GM12873 (cell line): ENCODE results near the gene CHRND.

Source experiments
- CTCF ChIP-seq: IDR thresholded peaks from 2 replicates; pipeline ENCODE4 v1.5.1; 2012; ENCODE audit warnings: low read depth, mild to moderate bottlenecking, moderate library complexity, low read length, control low read depth; ENCODE audit not compliant: insufficient read depth; ENCODE audit errors: missing control alignments

CHRND gene

DNA sequence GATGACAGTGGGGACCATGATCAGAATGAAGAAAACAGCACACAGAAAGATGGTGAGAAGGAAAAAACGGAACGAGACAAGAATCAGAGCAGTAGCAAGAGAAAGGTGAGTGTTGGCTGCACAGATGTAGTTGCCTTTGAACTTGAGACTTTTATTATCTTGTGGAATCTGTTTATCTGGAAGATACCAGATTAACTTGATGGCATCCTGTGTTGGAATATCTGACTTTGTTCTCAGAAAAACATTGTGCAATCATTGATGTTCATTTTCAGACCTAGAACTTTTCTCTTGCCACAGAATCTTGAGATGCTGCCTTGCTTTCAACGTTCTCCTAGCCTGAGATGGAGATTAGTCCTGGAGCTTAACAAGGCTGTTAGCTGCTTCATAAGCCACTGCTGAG lies 30.5 kb downstream of the CHRND start:
- no peak for TF ChIP-seq CTCF

- TF ChIP-seq CTCF: no peak
Measured at GRCh38 chr2:232562515-232563151, 36.7 kb downstream of the CHRND start.

DNA sequence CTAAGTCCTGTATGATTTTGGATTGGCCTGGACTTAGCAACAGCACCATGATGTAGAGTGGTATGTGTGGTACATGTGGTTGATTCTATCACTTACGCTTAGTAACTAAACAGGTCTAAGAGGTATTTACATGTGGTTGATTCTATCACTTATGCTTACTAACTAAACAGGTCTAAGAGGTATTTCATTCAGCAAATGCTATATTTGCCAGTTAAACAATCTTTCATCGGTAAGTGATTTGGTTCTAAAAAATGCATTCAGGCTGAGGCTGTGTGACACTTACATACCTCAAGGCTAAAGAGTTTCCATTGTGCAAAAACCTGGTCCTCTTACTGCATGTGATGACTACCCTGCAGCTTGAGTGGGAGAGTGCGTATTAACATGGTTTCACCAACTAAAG lies 37.6 kb downstream of the CHRND start:
- TF ChIP-seq CTCF: no peak

GRCh38 chr2:232567721-232568120 lies 41.8 kb downstream of the CHRND start:
- no peak for TF ChIP-seq CTCF

DNA sequence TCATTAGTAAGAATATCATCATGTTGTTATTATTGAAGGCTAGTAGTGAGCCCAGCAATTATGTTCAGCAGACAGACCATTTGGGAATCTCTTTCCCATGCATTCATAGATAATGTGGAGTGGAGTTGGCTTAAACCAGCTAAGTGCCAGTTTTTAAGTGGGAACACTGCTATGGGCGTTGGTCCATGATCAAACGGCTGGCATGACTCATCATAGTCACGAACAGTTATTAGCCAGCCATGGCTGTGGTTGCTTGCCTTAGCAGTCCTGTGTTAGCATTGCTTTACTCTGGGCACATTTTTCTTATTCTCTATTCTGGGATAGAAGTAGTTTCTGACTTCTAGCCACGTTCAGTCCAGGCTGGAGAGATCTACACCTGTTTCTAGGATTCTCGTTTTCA lies 42.2 kb downstream of the CHRND start:
- no peak for TF ChIP-seq CTCF

GRCh38 chr2:232569541-232569940 lies 43.6 kb downstream of the CHRND start:
- TF ChIP-seq CTCF: no peak

DNA sequence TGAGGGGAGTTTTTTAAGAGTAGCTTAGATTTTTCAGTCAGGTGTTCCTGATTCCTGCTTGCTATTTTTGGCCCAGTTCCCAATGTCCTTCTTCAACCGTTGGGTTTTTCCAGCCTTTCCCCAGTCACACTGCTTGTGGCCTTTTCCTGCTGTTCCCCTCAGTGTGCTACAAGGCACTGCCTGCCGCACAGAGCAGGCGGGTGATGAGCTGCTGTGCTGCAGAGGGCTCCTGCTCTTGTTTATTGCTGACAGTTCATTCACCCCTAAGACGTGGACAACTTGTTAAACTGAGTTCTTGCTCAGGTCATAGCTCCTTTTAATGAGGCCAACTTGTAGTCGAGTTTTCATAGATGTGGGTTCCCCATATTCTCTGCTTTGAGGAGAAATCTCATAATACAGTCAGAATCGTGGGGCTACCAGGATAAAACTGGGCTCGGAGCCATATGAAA lies 45.1 kb downstream of the CHRND start:
- no peak for TF ChIP-seq CTCF

GRCh38 chr2:232573042-232573441 lies 47.1 kb downstream of the CHRND start:
- TF ChIP-seq CTCF: no peak
